Measurements from ENCODE around the gene ZNF18. TPM values are rescaled to one million over a fixed set of nuclear protein-coding genes. Genes with fewer than 3 reads are reported as not detected.

ZNF18 gene
- total RNA-seq, 2 donors from 2014 or later, result 5.5 to 6.2 TPM

GRCh38 chr17:12037970-12038369 lies 40.7 kb upstream of the ZNF18 start:
- Histone ChIP-seq H3K9me3 (no peaks in the 10 kb centered on the region), H3K27ac (no peak overlapping the region), H3K4me1 (no peaks in the 10 kb centered on the region), H3K4me3 (no peak overlapping the region), H3K36me3 (no peaks in the 10 kb centered on the region), H3K9ac (ENCODE audit: low read depth in 2 of 2, low read length in 2 of 2) (no peak overlapping the region), H3K27me3 (no peaks in the 10 kb centered on the region)
- no peak for DNase-seq
- TF ChIP-seq CTCF (IDR thresholded peaks at IDR 0.05), result no peak
- intact Hi-C loops (cut with DNase I), result no loop called here

GRCh38 chr17:12035673-12036072 lies 38.4 kb upstream of the ZNF18 start:
- Histone ChIP-seq H3K4me3 (no peak overlapping the region), H3K4me1 (no peaks in the 10 kb centered on the region), H3K9me3 (no peaks in the 10 kb centered on the region), H3K27me3 (no peaks in the 10 kb centered on the region), H3K36me3 (no peaks in the 10 kb centered on the region), H3K27ac (no peak overlapping the region), H3K9ac (ENCODE audit: low read depth in 2 of 2, low read length in 2 of 2) (no peak overlapping the region)
- intact Hi-C loops (cut with DNase I), result no loop called here
- no peak for TF ChIP-seq CTCF (IDR thresholded peaks at IDR 0.05)
- no peak for DNase-seq

- no peak overlapping the region for H3K27ac ChIP-seq
- H3K4me1 ChIP-seq, result no peaks in the 10 kb centered on the region
- H3K9ac ChIP-seq (ENCODE audit: low read depth in 2 of 2, low read length in 2 of 2), result no peak overlapping the region
- no peaks in the 10 kb centered on the region for H3K36me3 ChIP-seq
- DNase-seq, result no peak
- intact Hi-C loops (cut with DNase I), result no loop called here
- H3K27me3 ChIP-seq, result no peaks in the 10 kb centered on the region
- H3K9me3 ChIP-seq, result no peaks in the 10 kb centered on the region
- H3K4me3 ChIP-seq, result no peak overlapping the region
- no peak for TF ChIP-seq CTCF (IDR thresholded peaks at IDR 0.05)
Measured at GRCh38 chr17:12034538-12034937, 37.3 kb upstream of the ZNF18 start.

- Histone ChIP-seq H3K27me3 (no peaks in the 10 kb centered on the region), H3K27ac (no peak overlapping the region), H3K9ac (ENCODE audit: low read depth in 2 of 2, low read length in 2 of 2) (no peak overlapping the region), H3K4me1 (no peaks in the 10 kb centered on the region), H3K36me3 (no peaks in the 10 kb centered on the region), H3K9me3 (no peaks in the 10 kb centered on the region), H3K4me3 (no peak overlapping the region)
- DNase-seq, result no peak
- no peak for TF ChIP-seq CTCF (IDR thresholded peaks at IDR 0.05)
- intact Hi-C loops (cut with DNase I), result no loop called here
Measured at GRCh38 chr17:12028611-12029010, 31.3 kb upstream of the ZNF18 start.

- Histone ChIP-seq H3K4me3 (no peak overlapping the region), H3K9me3 (no peaks in the 10 kb centered on the region), H3K27ac (no peak overlapping the region), H3K36me3 (no peaks in the 10 kb centered on the region), H3K9ac (ENCODE audit: low read depth in 2 of 2, low read length in 2 of 2) (no peak overlapping the region), H3K27me3 (no peaks in the 10 kb centered on the region), H3K4me1 (no peaks in the 10 kb centered on the region)
- DNase-seq, result no peak
- no peak for TF ChIP-seq CTCF (IDR thresholded peaks at IDR 0.05)
- intact Hi-C loops (cut with DNase I), result no loop called here
Measured at GRCh38 chr17:12027658-12028057, 30.4 kb upstream of the ZNF18 start.

GRCh38 chr17:12024327-12024726 lies 27.1 kb upstream of the ZNF18 start:
- Histone ChIP-seq H3K4me3 (no peak overlapping the region), H3K9me3 (no peaks in the 10 kb centered on the region), H3K27me3 (no peaks in the 10 kb centered on the region), H3K9ac (ENCODE audit: low read depth in 2 of 2, low read length in 2 of 2) (no peak overlapping the region), H3K4me1 (peaks cover 6% of the 10 kb centered on the region), H3K27ac (no peak overlapping the region), H3K36me3 (no peaks in the 10 kb centered on the region)
- no peak for DNase-seq
- TF ChIP-seq CTCF (IDR thresholded peaks at IDR 0.05), result no peak
- intact Hi-C loops (cut with DNase I), result no loop called here

All from colonic mucosa (tissue), 4 donors.